GM06990 (cell line): ENCODE data around the gene EFEMP2.

Experiments used
- DNase-seq: peaks from one replicate; pipeline ENCODE4 v3.0.0-alpha.2; 2011; ENCODE audit not compliant: insufficient read length; ENCODE audit errors: extremely low read depth
- H3K27me3 ChIP-seq: replicated peaks from 2 replicates; pipeline ENCODE4 v1.6.0; 2011; ENCODE audit warnings: low read length; ENCODE audit not compliant: control insufficient read depth, insufficient read depth
- H3K36me3 ChIP-seq: 2 replicates; pipeline ENCODE4 v1.5.1; 2011; ENCODE audit warnings: low read length; ENCODE audit not compliant: control insufficient read depth, insufficient read depth
- H3K4me3 ChIP-seq: replicated peaks from 2 replicates; pipeline ENCODE4 v1.5.1; 2011; ENCODE audit warnings: low read depth, mild to moderate bottlenecking, control low read depth, low read length
- CTCF ChIP-seq: IDR thresholded peaks from 2 replicates; pipeline ENCODE4 v1.5.1; 2011; ENCODE audit warnings: low read length, control low read depth, mild to moderate bottlenecking, inconsistent platforms; ENCODE audit not compliant: insufficient read depth, poor library complexity, severe bottlenecking

Gene EFEMP2

GRCh38 chr11:65884716-65885092 is 12.1 kb upstream of the EFEMP2 start:
- H3K36me3 ChIP-seq, result peaks cover 30% of the 10 kb centered on the region
- TF ChIP-seq CTCF, result peak; percentile 100
- peak; percentile 80 for DNase-seq
- H3K4me3 ChIP-seq, result no peak overlapping the region
- no peaks in the 10 kb centered on the region for H3K27me3 ChIP-seq

- no peak for DNase-seq
- TF ChIP-seq CTCF, result no peak
- Histone ChIP-seq H3K4me3 (no peak overlapping the region), H3K36me3 (peaks cover 30% of the 10 kb centered on the region), H3K27me3 (no peaks in the 10 kb centered on the region)
Observed at GRCh38 chr11:65883786-65884715, 11.5 kb upstream of the EFEMP2 start.

GRCh38 chr11:65883058-65883761 is 10.6 kb upstream of the EFEMP2 start:
- no peak for DNase-seq
- Histone ChIP-seq H3K27me3 (no peaks in the 10 kb centered on the region), H3K36me3 (peaks cover 30% of the 10 kb centered on the region), H3K4me3 (no peak overlapping the region)
- no peak for TF ChIP-seq CTCF

- no peak for TF ChIP-seq CTCF
- Histone ChIP-seq H3K4me3 (no peak overlapping the region), H3K36me3 (peaks cover 30% of the 10 kb centered on the region), H3K27me3 (no peaks in the 10 kb centered on the region)
- no peak for DNase-seq
Observed at GRCh38 chr11:65882120-65883057, 9.8 kb upstream of the EFEMP2 start.

- Histone ChIP-seq H3K36me3 (peaks cover 27% of the 10 kb centered on the region), H3K27me3 (no peaks in the 10 kb centered on the region), H3K4me3 (no peak overlapping the region)
- no peak for DNase-seq
- TF ChIP-seq CTCF, result no peak
Observed at GRCh38 chr11:65880844-65881421, 8.3 kb upstream of the EFEMP2 start.
